Liver (tissue), 3 donors: ENCODE measurements around the gene KCND2.

ENCODE experiments used
- GABPA ChIP-seq, 2 donors: IDR thresholded peaks in 1 of 2; conservative IDR thresholded peaks in 1 of 2; 2 replicates each; pipeline ENCODE4 v1.6.1; 2016; ENCODE audit warnings: antibody characterized with exemption in 2 of 2, mild to moderate bottlenecking in 1 of 2, moderate library complexity in 1 of 2
- HNF4G ChIP-seq: IDR thresholded peaks from 2 replicates; pipeline ENCODE4 v1.6.1; 2016; ENCODE audit warnings: antibody characterized with exemption
- SP1 ChIP-seq: IDR thresholded peaks from 2 replicates; pipeline ENCODE4 v1.6.1; 2018; ENCODE audit warnings: antibody characterized with exemption, mild to moderate bottlenecking
- TF ChIP-seq, protein P1 (sequence below): fragments of 150-350 bp; IDR thresholded peaks from 2 replicates; pipeline ENCODE4 v1.5.1; 2017; ENCODE audit warnings: improper control_type of control experiment, low read depth, low read length; ENCODE audit not compliant: missing input control
- TF ChIP-seq, protein P2 (sequence below): IDR thresholded peaks from 2 replicates; pipeline ENCODE4 v1.6.1; 2016; ENCODE audit warnings: antibody characterized with exemption, mild to moderate bottlenecking
- TF ChIP-seq, protein P3 (sequence below): IDR thresholded peaks from 2 replicates; pipeline ENCODE4 v1.6.1; 2016; ENCODE audit warnings: antibody characterized with exemption
- TF ChIP-seq, protein P4 (sequence below): IDR thresholded peaks from 2 replicates; pipeline ENCODE4 v1.6.1; 2016; ENCODE audit warnings: antibody characterized with exemption
- donor health status: healthy.
- donor health status: healthy.

DNA sequence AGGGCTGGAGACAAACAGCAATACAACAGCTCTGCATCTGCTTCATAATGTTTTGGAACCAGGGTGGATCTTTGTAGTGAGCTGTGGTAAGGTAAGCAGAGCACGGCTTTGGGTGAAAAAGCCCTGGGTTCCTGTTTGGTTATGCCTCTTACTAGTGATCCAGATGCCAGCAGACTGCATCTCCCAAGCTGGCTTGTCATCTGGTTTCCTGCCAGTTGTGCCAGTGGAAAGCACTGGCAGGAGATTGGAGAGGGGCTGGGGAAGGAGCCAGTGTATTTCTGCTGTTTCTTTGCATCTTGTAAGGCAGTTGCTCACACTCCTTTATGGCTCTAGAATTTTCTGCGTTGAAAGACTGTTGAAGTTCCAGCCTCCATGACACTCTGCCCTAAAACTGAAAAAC is 447.3 kb downstream of the KCND2 start:
- TF ChIP-seq HNF4G (no peak), GABPA (IDR thresholded peaks at IDR 0.05 in 1 of 2, conservative IDR thresholded peaks at IDR 0.05 in 1 of 2) (no peak), SP1 (no peak)
- TF ChIP-seq, protein P1, sequence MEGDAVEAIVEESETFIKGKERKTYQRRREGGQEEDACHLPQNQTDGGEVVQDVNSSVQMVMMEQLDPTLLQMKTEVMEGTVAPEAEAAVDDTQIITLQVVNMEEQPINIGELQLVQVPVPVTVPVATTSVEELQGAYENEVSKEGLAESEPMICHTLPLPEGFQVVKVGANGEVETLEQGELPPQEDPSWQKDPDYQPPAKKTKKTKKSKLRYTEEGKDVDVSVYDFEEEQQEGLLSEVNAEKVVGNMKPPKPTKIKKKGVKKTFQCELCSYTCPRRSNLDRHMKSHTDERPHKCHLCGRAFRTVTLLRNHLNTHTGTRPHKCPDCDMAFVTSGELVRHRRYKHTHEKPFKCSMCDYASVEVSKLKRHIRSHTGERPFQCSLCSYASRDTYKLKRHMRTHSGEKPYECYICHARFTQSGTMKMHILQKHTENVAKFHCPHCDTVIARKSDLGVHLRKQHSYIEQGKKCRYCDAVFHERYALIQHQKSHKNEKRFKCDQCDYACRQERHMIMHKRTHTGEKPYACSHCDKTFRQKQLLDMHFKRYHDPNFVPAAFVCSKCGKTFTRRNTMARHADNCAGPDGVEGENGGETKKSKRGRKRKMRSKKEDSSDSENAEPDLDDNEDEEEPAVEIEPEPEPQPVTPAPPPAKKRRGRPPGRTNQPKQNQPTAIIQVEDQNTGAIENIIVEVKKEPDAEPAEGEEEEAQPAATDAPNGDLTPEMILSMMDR: no peak
- TF ChIP-seq, protein P2, sequence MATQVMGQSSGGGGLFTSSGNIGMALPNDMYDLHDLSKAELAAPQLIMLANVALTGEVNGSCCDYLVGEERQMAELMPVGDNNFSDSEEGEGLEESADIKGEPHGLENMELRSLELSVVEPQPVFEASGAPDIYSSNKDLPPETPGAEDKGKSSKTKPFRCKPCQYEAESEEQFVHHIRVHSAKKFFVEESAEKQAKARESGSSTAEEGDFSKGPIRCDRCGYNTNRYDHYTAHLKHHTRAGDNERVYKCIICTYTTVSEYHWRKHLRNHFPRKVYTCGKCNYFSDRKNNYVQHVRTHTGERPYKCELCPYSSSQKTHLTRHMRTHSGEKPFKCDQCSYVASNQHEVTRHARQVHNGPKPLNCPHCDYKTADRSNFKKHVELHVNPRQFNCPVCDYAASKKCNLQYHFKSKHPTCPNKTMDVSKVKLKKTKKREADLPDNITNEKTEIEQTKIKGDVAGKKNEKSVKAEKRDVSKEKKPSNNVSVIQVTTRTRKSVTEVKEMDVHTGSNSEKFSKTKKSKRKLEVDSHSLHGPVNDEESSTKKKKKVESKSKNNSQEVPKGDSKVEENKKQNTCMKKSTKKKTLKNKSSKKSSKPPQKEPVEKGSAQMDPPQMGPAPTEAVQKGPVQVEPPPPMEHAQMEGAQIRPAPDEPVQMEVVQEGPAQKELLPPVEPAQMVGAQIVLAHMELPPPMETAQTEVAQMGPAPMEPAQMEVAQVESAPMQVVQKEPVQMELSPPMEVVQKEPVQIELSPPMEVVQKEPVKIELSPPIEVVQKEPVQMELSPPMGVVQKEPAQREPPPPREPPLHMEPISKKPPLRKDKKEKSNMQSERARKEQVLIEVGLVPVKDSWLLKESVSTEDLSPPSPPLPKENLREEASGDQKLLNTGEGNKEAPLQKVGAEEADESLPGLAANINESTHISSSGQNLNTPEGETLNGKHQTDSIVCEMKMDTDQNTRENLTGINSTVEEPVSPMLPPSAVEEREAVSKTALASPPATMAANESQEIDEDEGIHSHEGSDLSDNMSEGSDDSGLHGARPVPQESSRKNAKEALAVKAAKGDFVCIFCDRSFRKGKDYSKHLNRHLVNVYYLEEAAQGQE: no peak
- TF ChIP-seq, protein P3, sequence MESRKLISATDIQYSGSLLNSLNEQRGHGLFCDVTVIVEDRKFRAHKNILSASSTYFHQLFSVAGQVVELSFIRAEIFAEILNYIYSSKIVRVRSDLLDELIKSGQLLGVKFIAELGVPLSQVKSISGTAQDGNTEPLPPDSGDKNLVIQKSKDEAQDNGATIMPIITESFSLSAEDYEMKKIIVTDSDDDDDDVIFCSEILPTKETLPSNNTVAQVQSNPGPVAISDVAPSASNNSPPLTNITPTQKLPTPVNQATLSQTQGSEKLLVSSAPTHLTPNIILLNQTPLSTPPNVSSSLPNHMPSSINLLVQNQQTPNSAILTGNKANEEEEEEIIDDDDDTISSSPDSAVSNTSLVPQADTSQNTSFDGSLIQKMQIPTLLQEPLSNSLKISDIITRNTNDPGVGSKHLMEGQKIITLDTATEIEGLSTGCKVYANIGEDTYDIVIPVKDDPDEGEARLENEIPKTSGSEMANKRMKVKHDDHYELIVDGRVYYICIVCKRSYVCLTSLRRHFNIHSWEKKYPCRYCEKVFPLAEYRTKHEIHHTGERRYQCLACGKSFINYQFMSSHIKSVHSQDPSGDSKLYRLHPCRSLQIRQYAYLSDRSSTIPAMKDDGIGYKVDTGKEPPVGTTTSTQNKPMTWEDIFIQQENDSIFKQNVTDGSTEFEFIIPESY: no peak
- TF ChIP-seq, protein P4, sequence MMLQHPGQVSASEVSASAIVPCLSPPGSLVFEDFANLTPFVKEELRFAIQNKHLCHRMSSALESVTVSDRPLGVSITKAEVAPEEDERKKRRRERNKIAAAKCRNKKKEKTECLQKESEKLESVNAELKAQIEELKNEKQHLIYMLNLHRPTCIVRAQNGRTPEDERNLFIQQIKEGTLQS: no peak
